ENCODE data around the gene INPP5A. TPM values are rescaled to one million over a fixed set of nuclear protein-coding genes. Genes with fewer than 3 reads are reported as not detected.

INPP5A gene
- total and polyA plus RNA-seq, 2 of the 13 experiments (the other 11 are each of a cell fraction or from before 2014, with no cell fraction given), result 17.5 to 37.9 TPM

DNA sequence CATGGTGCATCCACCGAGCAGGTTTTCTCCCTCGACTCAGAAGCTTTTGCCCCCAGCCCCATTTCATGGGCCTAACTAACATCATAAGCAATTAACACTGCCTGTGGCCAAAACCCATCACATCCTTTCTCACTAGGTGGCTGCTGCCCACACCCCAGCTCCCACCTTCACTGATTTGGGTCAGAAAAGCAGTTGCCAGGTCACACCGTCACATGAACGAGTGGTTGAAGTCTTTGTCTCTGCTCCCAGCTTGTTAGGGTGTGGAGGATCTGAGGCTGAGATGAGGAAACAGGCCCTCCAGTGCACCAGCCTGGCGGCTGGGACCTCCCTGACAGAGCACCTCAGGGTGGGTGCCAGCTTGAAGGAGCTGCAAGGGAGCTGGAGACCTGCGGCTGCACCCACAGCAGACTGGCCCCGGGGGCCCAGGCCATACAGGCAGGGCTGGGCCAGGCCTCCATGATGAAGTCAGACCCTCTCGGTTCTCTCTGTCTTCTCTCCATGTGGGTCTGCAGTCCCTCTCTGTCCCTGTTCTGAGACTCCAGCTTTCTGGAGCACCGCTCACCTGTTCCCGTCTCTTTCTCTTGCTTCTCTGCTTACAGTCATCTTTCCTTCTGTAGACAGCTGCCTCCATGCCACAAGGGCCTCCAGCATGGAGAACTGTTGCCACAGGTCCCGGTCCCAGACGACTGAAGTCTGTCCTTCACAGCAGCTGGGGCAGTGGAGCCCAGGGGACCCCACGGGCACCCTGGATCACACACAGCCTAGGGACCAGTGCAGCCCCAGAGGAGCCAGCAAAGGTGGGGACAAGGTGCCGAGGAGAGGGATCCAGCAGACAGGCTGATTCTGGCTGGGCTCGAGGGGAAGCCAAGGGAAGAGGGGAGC lies 13.8 kb upstream of the INPP5A start (continued):
- TF ChIP-seq, protein P1, sequence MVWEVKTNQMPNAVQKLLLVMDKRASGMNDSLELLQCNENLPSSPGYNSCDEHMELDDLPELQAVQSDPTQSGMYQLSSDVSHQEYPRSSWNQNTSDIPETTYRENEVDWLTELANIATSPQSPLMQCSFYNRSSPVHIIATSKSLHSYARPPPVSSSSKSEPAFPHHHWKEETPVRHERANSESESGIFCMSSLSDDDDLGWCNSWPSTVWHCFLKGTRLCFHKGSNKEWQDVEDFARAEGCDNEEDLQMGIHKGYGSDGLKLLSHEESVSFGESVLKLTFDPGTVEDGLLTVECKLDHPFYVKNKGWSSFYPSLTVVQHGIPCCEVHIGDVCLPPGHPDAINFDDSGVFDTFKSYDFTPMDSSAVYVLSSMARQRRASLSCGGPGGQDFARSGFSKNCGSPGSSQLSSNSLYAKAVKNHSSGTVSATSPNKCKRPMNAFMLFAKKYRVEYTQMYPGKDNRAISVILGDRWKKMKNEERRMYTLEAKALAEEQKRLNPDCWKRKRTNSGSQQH (CRISPR knock-in tag; IDR thresholded peaks at IDR 0.05; ENCODE audit: low read depth), result no peak
- TF ChIP-seq AKAP8 (CRISPR knock-in tag; IDR thresholded peaks at IDR 0.05) (no peak), ZSCAN21 (CRISPR knock-in tag; IDR thresholded peaks at IDR 0.05; ENCODE audit: borderline replicate concordance) (no peak)
- TF ChIP-seq, protein P2, sequence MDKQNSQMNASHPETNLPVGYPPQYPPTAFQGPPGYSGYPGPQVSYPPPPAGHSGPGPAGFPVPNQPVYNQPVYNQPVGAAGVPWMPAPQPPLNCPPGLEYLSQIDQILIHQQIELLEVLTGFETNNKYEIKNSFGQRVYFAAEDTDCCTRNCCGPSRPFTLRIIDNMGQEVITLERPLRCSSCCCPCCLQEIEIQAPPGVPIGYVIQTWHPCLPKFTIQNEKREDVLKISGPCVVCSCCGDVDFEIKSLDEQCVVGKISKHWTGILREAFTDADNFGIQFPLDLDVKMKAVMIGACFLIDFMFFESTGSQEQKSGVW (CRISPR knock-in tag; IDR thresholded peaks at IDR 0.05; ENCODE audit: borderline replicate concordance), result no peak

DNA sequence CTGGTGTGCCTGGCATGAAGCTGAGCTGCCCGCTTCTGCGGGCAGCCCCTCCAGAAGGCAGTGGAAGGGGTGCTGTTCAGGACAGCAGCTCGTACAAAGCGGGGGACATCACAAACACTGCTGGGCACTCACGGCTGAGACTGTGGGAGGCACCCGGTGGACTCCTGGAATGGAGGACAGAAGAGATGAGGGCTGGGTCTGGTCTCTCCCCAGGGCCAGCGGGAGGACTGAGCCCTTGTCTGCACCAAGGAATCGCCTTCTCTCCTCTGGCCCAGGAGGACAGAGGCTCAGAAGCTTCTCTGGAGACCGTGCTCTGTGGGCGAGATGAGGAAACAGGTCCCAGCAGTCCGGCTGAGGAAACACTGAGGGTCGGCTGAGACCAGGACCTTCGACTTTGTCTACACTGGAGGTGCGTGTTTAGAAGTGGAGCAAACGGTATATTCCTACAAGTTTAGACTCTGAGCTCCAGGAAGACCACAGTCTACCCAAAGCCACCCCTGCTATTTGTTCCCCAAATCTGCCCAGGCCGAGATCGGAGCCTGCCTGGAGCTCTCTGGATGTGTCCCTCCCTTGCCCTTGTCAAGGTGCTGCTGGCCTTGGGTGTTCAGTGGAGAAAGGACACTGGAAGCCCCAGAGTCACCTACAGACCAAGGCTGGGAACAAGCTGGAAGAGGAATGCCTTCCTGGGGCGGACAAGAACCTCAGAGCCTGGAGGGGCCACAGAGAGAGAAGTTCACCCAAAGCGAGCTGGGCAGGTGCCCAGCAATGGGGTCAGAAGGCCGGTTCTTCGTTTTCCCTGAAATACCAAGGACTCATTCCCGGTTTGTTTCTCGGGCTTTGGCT lies 12.9 kb upstream of the INPP5A start:
- in situ Hi-C loops (cut with HindIII; ENCODE audit: extremely low pct_ligation_motif_present, low pct_unique_long_range_greater_than_20kb) (no loop called here), intact Hi-C loops (cut with micrococcal nuclease; ENCODE audit: unreplicated experiment) (no loop called here)
- ATAC-seq (no peak), DNase-seq (ENCODE audit: low spot score) (no peak), FAIRE-seq (no peak)
- peaks cover 10 to 87% of the 10 kb centered on the region in 2 experiments for H3K27me3 ChIP-seq (ENCODE audit: control insufficient read depth in 1 of 2, insufficient read depth in 2 of 2, low read length in 2 of 2)
- H4K20me1 ChIP-seq (ENCODE audit: insufficient read depth, low read length), result no peaks in the 10 kb centered on the region
- no peaks in the 10 kb centered on the region for H3K36me3 ChIP-seq (replicated peaks in 1 of 2; ENCODE audit: control insufficient read depth in 1 of 2, insufficient read depth in 2 of 2, low read length in 2 of 2)
- no TSS peak for BruUV-seq (replicated peaks)
- H3K4me2 ChIP-seq (ENCODE audit: low read depth, low read length), result no peak overlapping the region
- no peak overlapping the region for H2AFZ ChIP-seq (ENCODE audit: low read length)
- no peak overlapping the region for H3K27ac ChIP-seq (ENCODE audit: extremely low read length, insufficient read depth, low read length)
- H3K79me2 ChIP-seq (ENCODE audit: insufficient read depth, low read length), result no peaks in the 10 kb centered on the region
- no peaks in the 10 kb centered on the region for H3K9me3 ChIP-seq (ENCODE audit: low read length)
- H3K4me1 ChIP-seq (ENCODE audit: insufficient read depth, low read length), result peaks cover 29% of the 10 kb centered on the region
- CTCF ChIA-PET (ENCODE audit: low intra/inter-chr PET ratio, low total read pairs), result no interaction called here
- 33% methylated on average over 21 of the region's 23 CpGs for WGBS (ENCODE audit: low lambda C conversion rate)
- POLR2A ChIA-PET, result interaction anchor here (0.8 kb wide), 1 partner anchor 66 kb away, joined by 3 read pairs; no protein-coding TSS in a partner anchor
- TF ChIP-seq, protein P3, sequence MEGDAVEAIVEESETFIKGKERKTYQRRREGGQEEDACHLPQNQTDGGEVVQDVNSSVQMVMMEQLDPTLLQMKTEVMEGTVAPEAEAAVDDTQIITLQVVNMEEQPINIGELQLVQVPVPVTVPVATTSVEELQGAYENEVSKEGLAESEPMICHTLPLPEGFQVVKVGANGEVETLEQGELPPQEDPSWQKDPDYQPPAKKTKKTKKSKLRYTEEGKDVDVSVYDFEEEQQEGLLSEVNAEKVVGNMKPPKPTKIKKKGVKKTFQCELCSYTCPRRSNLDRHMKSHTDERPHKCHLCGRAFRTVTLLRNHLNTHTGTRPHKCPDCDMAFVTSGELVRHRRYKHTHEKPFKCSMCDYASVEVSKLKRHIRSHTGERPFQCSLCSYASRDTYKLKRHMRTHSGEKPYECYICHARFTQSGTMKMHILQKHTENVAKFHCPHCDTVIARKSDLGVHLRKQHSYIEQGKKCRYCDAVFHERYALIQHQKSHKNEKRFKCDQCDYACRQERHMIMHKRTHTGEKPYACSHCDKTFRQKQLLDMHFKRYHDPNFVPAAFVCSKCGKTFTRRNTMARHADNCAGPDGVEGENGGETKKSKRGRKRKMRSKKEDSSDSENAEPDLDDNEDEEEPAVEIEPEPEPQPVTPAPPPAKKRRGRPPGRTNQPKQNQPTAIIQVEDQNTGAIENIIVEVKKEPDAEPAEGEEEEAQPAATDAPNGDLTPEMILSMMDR (CRISPR knock-in tag; IDR thresholded peaks at IDR 0.05), result no peak
- TF ChIP-seq ZFP90 (CRISPR knock-in tag; IDR thresholded peaks at IDR 0.05; ENCODE audit: borderline replicate concordance) (no peak), ZNF557 (CRISPR knock-in tag; IDR thresholded peaks at IDR 0.05) (no peak), BORCS8-MEF2B (CRISPR knock-in tag; IDR thresholded peaks at IDR 0.05) (no peak), ZNF83 (CRISPR knock-in tag; IDR thresholded peaks at IDR 0.05; ENCODE audit: borderline replicate concordance) (no peak), MAF1 (CRISPR knock-in tag; IDR thresholded peaks at IDR 0.05; ENCODE audit: borderline replicate concordance) (no peak), ZNF850 (CRISPR knock-in tag; conservative IDR thresholded peaks at IDR 0.05) (no peak), RORA (CRISPR knock-in tag; IDR thresholded peaks at IDR 0.05) (no peak), KAT8 (CRISPR knock-in tag; IDR thresholded peaks at IDR 0.05) (no peak)
- H3K4me3 ChIP-seq (replicated peaks in 1 of 3; ENCODE audit: insufficient read depth in 1 of 3, low read depth in 2 of 3, low read length in 3 of 3), result no peak overlapping the region
- H3K9ac ChIP-seq (ENCODE audit: insufficient read depth, low read depth, low read length), result no peak overlapping the region

All from HepG2 (cell line).